NCI-H1105 treated with DMSO at 0.1 percent for 48 hours (cell line): ENCODE data around the gene SSC5D.

Experiments
- DNase-seq: peaks from one replicate; lab custom pipeline; 2025; lab: John Stamatoyannopoulos, UW

Gene SSC5D

DNA sequence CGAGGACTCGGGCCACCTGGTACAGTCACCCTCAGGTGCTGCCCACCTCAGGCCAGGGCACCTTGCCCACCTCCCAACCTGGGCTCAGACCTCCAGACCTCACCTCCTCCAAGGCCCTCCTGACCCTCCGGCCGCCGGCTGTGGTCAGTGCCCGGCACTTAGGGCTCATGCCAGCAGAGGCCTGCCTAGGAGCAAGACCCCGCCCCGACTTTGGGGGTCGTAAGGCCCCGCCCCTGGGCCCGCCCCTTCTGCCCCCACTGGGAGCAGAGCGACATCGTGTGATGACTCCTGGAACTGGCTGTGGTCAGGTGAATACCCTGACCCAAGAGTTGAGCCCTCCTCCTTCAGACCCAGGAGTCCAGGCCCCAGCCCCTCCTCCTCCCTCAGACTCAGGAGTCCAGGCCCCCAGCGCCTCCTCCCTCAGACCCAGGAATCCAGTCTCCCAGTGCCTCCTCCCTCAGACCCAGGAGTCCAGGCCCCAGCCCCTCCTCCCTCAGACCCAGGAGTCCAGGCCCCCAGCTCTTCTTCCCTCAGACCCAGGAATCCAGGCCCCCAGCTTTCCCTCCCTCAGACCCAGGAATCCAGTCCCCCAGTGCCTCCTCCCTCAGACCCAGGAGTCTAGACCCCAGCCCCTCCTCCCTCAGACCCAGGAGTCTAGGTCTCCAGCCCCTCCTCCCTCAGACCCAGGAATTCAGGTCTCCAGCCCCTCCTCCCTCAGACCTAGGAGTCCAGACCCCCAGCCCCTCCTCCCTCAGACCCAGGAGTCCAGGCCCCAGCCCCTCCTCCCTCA lies 48.9 kb downstream of the SSC5D start, which contains the start of gene SBK2:
TSS of gene SBK2 (minus strand) at position 183 of the 790 bp plus-strand sequence. CDS start 839 bp downstream, outside the sequence.
- DNase-seq: no peak

DNA sequence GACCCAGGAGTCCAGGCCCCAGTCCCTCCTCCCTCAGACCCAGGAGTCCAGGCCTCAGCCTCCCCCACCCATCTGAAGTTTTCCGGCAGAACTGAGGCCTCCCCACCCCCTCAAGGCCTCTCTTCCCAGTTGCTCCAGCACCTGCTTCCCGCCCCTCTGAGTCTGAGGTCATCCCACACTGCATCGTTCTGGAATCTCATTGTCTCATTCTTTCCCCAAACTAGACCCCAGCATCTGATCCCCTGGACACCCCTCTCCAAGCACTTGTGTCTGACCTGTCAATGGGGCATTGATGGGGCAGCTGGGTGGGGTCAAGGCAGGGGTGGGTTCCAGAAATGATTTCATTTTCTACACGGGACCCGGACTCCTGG lies 49.5 kb downstream of the SSC5D start:
- no peak for DNase-seq

DNA sequence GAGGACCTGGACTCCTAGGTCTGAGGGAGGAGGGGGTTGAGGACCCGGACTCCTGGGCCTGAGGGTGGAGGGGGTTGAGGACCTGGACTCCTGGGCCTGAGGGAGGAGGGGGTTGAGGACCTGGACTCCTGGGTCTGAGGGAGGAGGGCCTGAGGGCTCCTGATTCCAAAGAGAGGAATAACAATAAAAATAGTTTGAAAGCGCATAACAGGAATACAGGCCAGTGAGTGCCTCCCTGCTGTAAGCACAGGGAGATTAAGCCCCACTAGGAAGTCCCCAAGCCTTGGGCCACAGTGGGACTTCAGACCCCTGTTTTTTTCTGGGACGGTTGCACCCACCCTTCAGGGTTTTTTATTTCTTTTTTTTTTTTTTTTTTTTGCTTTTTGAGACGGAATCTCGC lies 49.9 kb downstream of the SSC5D start:
- DNase-seq: no peak

DNA sequence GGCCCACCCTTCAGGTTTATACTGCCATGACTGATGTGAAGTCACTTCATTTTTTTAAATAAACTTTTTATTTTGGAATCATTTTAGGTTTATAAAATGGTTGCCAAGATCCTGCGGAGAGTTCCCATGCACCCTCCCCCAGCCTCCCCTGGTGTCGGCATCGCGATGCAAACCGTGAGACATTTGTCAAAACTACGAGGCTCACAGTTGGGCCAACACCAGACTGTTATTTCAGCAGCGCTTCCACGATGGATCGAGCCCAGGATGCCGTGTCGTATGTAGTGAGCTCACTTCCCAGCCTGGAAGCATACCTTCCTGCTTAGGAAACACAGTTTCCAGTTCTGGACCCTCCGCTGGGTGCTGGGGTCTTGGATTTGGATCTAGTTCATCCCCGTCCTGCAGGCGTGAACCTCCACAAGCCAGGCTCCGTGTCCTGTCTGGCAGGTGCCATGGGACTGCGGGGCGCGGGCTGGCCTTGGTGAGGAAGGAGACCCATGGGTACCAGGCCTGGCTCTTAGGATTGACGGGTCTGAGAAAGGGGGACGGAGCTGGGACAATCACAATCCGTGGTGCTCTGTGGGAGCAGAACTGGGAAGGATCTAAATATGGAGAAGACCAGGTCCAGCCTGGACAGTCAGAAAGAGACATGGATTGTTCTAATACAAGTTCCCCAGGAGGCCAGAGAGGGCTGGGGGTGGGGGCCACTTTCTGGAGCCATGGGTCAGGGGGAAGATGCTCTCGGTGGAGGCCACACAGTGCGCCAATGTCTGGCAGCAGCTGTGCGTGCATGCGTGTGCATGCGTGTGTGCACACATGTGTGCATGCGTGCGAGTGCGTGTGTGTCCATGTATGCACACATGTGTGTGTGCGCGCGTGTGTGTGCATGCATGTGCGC lies 51.1 kb downstream of the SSC5D start:
- no peak for DNase-seq

DNA sequence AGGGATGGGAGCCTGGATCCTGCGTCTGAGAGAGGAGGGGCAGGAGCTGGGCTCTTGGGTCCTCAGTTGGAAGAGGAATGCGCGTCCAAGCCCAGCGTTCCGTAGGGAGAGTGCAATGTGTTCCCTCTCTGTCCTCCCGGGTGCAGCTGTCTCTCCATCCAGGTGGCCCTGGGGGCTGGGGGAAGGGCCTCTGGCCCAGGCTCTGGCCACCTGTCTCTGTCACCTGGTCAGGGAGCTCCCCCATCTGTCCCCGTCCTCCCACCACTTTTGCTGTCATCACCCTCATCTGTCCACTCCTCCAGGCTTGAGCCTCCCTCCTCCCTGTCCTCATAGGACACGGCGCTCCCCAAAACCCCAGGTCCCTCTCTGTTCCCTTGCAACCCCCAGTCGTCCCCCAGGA lies 52.4 kb downstream of the SSC5D start:
- DNase-seq: no peak

DNA sequence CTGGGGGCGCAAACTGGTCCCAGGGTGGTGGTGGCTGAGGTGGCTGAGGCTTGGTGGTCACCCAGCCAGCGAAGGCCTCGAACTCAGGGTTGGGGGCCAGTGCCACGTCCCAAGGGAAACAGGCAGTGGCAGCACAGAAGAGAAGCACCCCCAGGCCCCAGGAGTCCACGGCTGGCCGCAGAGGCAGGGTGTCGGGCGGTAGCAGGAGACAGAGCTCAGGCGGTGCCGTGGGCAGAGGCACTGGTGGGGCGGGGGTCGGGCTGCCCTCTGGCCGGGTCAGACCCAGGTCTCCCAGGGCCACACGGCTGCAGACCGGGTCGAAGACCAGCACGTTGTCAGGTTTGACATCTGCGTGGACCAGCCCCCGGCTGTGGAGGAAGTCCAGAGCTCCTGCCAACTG lies 52.9 kb downstream of the SSC5D start:
- no peak for DNase-seq

DNA sequence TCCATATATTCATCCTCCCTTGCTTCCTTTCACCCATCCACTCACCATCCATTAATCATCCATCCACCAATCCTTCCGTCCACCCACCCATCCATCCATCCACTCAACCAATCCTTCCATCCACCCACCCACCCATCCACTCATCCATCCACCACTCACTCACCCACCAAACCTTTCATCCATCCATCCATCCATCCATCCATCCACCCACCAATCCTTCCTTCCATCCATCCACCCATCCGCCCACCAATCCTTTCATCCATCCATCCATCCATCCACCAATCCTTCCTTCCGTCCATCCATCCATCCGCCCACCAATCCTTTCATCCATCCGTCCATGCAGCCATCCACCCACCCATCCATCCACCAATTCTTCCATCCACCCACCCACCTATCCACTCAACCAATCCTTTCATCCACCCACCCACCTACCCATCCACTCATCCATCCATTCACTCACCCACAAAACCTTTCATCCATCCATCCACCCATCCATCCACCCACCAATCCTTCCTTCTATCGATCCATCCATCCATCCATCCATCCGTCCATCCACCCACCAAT lies 54.1 kb downstream of the SSC5D start:
- DNase-seq: no peak

DNA sequence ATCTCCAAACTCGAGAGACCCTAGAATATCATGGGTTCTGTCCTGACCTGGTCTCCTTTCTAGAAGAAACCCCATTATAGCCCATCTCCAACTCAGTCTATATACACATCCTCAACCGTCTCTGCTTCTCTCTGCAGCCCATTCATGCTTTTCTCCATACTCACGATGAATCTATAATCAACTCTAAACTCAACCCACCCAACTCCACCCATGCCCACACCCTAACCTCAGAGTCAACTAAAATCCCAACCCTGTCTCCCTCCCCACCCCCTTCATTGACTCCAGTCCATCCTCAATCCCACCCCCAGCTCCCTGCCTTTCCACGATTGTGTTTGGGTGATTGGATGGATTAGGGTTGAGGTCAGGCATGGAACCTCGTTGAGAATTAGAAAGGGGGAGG lies 55.3 kb downstream of the SSC5D start:
- DNase-seq: no peak

DNA sequence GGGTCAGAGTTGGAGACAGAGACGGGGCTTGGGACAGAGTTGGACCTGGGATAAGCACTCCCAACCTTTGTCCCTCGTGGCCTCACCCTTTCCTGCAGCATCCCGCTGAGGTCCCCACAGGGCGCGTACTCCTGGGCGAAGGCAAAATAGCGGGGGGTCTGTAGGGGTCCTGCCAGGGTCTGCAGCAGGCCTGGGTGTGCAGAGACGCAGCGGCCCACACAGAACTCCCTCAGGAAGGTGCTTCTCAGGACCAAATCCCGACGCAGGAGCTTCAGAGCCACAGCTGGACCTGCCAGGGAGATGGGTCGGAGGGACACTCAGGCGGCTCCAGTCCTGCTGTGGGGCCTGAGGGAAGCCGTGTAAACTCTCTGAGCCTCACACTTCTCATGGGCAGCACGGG lies 55.8 kb downstream of the SSC5D start:
- no peak for DNase-seq

DNA sequence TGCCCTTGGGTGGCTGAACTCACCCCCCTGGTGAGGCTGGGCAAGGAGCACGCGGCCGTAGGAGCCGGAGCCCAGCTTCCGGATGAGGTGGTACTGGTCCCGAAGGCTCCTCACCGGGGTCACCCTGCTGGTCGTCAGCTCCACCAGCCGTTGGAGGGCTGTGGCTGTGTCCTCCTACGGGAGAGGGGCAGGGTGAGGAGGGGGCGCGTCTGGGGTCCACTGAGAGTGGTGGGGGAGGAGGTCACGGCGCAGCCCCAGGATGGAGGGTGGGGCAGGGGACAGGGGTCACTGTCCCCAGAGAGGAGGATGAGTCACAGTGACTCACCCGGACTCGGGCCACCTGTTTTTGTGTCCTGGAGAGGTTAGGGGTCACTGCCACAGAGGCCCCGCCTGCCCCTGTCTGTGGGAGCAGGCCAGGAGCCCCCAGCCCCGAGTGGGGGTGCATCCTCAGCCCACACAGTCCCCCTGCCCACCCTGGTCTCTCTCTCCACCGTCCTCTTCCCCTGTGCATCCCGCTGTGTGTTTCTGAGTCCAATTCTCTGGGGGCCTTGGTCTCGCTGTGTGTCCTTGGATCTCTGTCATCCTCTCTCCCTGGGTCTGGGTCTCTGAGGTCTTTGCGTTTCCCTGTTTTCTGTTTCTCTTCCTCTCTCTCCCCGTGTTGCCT lies 56.7 kb downstream of the SSC5D start:
- no peak for DNase-seq

DNA sequence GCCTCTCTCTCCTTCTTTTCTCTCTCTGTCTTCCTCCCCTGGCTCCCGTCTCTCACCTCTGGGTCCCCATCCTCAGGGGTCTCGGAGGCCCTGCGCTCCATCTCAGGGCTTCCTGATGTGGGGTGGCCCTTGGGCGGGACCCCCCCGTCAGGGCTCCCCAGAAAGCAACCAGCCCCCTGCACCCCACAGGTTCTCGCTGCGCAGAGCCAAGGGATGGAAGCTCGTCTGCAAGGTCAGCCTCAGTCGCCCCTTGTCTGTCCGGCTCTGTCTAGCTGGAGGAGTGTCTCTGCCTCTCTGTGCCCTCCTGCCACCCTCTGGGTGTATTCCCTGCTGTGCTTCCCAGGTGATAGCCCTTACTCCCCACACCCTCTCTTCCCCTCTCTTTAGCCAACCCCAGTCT lies 57.2 kb downstream of the SSC5D start, which contains the start of gene SBK3:
TSS of gene SBK3 (minus strand) at position 101 of the 400 bp plus-strand sequence. CDS start at position 101, 0 bp downstream.
- no peak for DNase-seq

DNA sequence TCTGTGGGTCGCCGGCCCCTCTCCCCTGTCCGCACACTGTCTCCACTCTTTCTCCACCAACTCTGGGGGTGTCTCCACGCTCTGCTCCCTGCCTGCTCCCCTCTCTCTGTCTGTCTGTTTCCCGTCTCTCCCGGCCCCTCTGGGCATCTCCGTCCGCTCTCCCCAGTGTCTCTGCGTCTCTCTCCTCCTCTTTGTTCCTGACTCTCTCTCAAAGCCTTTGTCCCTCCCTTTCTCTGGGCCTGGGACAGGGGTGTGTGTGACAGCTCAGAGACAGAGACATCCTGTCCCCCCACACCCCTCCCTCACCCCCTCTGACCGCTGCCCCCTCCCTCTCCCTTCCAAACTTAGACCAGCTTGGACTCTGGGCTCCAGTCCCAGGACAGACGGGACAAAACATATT lies 57.8 kb downstream of the SSC5D start:
- no peak for DNase-seq

DNA sequence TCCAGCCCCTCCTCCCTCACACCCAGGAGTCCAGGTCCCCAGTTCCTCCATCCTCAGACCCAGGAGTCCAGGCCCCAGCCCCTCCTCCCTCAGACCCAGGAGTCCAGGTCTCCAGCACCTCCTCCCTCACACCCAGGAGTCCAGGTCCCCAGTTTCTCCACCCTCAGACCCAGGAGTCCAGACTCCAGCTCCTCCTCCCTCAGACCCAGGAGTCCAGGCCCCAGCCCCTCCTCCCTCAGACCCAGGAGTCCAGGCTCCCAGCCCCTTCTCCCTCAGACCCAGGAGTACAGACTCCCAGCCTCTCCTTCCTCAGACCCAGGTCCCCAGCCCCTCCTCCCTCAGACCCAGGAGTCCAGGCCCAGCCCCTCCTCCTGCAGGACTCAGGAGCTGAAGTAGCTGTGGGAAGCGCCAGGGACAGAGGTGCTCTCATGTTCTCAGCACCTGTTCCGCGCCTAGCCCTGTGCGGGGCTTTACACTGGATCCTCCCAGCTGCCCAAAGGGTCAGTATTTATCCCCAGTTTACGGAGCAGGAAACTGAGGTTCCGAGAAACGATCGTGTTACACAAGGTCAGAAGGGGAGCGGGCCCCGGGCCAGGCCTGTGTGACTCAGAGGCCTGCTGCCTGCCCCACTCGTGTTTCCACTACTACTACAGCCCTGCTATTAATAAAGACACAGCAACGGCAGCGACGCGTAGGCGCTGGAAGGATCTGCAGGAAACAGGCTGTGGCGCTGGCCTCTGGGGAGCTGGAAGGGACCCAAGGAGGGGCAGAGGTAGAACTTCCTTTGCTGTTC lies 58.8 kb downstream of the SSC5D start:
- no peak for DNase-seq

DNA sequence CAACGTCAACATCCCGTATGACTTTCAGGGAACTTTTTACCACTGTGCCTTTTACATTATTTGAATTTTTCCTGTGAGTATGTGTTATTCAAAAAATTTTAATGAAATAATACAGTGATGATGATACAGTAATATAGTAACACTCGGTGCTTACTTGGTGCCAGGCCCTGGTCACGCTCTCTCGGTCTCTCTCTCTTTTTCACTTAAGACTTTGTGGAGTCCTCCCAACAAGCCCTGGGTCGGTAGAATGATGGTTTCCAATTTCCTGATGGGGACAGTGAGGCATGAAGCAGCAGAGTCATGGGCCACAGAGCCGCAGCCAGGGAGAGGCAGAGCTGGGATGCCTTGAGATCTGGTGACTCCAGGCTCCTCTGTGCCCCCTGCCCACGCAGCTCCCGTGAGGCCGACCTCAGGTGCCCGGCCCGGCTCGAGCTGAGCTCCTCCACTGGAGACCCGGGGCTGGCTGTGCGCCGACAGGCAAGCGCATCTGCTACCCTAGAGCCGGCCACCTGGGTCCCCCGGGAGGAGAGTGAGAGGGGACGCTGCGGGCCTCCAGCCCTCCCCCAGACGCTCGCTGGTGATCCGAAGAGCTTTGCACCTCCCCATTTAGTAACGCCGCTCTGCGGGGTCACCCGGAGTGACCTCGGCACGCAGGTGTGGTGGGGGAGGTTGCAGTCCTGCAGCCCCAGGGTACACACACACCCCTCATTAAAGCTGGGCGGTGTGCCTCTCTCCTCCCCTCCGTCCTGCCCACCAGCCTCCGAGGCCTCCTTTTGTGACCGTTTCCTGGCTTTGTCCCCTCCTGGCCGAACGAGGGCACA lies 61.5 kb downstream of the SSC5D start:
- no peak for DNase-seq

DNA sequence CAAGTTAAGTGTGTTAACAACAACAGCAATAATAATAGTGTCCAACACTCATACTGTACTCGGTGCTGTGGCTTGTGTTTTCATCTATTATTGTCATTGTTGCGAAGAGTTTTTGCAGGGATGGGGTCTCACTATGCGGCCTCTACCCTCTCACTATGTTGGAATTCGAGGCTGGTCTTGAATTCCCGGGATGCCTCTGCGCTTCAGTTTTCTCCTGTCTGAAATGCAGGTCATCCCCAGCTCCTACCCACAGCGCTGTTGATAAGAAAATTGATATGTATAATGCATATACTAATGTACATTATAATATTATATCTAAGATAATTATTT lies 62.0 kb downstream of the SSC5D start:
- DNase-seq: no peak

DNA sequence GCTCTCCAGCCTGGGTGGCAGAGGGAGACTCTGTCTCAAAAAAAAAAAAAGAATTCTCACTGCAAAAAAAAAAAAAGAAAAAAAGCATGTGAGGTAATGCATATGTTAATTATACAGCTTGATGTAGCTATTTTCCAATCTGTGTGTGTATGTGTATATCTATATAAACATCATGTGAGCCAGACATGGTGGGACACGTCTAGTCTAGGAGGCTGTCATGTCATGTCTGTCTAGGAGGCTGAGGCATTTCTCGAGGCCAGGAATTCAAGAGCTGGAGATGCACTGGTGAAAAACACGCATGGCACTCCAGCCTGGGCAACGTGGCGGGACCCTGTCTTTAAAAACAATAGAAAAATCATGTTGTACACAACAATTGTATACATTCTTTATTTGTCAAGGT lies 64.0 kb downstream of the SSC5D start:
- DNase-seq: no peak

DNA sequence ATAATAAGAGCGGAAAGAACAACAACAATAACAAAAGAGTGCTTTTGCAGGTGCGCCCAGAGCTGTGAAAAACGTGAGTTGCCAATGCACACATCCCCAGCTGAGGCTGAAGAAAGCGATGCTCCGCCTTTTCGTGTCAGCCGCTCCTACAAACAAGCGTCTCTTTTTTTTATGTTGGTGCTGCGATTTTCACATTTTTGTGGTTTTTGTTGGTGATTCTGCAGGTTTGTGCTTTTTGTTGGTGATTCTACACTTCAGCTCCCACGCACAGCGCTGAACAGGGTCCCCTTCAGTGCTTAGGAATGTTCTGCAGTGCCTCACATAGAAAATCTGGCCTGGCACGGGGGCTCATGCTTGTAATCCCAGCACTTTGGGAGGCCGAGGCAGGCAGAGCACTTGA lies 64.4 kb downstream of the SSC5D start:
- DNase-seq: no peak

DNA sequence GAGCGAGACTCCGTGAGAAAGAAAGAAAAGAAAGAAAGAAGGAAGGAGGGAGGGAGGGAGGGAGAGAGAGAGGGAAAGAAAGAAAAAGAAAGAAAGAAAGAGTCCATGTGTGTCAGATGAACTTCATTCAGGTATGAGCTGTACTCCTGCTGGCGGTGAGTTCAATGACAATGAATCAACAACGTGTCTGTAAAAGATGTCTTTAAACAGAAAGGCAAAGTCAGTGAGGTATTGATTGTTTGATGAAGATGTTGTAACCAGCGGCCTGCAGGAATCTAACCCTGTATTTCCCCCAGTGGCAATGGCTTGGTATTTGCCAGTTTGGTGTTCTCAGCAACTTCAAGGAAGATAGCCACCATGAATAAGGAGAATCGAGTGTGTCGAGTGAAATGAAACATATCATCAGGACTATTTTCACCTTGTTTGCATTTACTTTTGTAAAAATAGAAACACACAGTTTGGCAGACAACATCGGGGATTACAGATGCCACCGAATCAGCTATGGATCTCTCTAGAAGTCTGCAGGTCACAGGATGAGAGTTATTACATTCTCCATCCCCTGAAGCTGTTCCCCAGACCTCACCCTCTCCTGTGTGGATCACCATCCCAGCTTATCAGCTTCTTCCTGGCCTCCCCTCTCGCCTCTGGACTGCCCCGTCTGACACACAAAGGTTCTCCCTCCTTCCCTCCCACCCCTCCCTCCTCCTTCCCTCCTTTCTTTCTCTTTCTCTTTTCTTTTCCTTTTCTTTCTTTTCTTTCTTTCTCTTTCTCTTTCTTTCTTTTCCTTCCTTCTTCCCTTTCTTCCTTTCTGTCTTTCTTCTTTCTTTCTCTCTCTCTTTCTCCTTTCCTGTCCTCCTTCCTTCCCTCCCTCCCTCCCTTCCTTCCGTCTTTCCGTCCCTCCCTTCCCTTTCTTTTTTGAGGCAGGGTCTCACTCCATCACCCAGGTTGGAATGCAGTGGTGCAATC lies 65.3 kb downstream of the SSC5D start:
- no peak for DNase-seq

DNA sequence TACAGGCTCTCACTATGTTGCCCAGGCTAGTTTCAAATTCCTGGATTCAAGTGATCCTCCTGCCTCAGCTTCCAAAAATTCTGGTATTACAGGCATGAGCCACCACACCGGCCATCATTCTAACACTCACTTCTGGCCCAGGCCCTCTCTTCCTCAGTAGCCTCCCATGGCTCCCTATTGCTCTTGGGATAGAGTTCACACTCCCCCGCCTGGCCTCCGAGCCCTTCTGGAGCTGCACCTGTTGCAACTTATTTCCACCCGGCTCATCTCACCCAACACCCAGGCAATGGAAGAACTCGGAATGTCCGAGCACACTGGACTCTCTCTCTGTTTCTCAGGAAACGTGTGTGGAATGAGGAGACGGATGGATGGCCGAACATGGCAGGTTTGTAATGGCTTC lies 66.1 kb downstream of the SSC5D start:
- DNase-seq: no peak
